NT2/D1 (cell line): ENCODE measurements around the gene CDK6.

Experiments used
- SUZ12 ChIP-seq: IDR thresholded peaks from 2 replicates; pipeline ENCODE4 v1.6.1; 2011; ENCODE audit not compliant: insufficient read length, insufficient read depth; ENCODE audit errors: extremely low read depth
- YY1 ChIP-seq: IDR thresholded peaks from 2 replicates; pipeline ENCODE4 v1.6.1; 2011; ENCODE audit not compliant: insufficient read length, insufficient read depth
- ZNF274 ChIP-seq: IDR thresholded peaks from 2 replicates; pipeline ENCODE4 v1.6.1; 2011; ENCODE audit warnings: mild to moderate bottlenecking, low read depth, low read length

GRCh38 chr7:92873776-92874175 is 37.4 kb upstream of the CDK6 start:
- TF ChIP-seq YY1 (no peak), SUZ12 (no peak), ZNF274 (no peak)
